ENCODE results near the gene TBCCD1.

DNA sequence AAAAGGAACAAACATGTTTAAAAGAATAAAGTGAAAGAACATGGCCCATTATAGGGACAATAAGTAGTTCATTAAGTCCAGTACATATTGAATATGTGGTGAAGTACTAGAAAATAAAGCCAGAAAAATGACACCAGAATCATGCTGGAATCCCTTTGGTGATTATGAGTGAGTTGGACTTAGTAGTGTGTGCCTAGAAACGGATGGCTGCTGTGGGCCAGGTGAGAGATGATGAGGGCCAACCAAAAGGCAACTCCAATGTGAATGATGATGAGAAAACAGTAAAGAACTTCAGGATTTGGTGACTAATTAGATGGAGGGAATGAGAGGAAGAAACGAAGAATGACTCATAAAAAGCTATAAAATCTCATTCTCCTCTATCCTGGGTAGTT is 26.3 kb downstream of the TBCCD1 start:
- TF ChIP-seq POLR2A (IDR thresholded peaks at IDR 0.05) = no peak
- TF ChIP-seq, protein P1, sequence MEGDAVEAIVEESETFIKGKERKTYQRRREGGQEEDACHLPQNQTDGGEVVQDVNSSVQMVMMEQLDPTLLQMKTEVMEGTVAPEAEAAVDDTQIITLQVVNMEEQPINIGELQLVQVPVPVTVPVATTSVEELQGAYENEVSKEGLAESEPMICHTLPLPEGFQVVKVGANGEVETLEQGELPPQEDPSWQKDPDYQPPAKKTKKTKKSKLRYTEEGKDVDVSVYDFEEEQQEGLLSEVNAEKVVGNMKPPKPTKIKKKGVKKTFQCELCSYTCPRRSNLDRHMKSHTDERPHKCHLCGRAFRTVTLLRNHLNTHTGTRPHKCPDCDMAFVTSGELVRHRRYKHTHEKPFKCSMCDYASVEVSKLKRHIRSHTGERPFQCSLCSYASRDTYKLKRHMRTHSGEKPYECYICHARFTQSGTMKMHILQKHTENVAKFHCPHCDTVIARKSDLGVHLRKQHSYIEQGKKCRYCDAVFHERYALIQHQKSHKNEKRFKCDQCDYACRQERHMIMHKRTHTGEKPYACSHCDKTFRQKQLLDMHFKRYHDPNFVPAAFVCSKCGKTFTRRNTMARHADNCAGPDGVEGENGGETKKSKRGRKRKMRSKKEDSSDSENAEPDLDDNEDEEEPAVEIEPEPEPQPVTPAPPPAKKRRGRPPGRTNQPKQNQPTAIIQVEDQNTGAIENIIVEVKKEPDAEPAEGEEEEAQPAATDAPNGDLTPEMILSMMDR (IDR thresholded peaks at IDR 0.05) = no peak
- no peak for TF ChIP-seq POLR2AphosphoS5 (IDR thresholded peaks at IDR 0.05; ENCODE audit: insufficient read depth in 1 of 2, low read depth in 1 of 2)
